ENCODE measurements around the gene CCNA1. TPM values are rescaled to one million over a fixed set of nuclear protein-coding genes. Genes with fewer than 3 reads are reported as not detected.

CCNA1 gene
- total RNA-seq: not detected
- long read RNA-seq: 0 reads

DNA sequence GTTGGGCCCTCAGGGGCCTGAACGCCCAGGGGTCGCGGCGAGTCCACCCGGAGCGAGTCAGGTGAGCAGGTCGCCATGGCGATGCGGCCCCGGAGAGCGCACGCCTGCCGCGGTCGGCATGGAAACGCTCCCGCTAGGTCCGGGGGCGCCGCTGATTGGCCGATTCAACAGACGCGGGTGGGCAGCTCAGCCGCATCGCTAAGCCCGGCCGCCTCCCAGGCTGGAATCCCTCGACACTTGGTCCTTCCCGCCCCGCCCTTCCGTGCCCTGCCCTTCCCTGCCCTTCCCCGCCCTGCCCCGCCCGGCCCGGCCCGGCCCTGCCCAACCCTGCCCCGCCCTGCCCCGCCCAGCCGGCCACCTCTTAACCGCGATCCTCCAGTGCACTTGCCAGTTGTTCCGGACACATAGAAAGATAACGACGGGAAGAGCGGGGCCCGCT is at the start of gene CCNA1:
CCNA1 (plus strand) TSS at position 390 of the 439 bp plus-strand sequence. CDS start 562 bp downstream, outside the sequence.
- DNase-seq (peak in 1 of 2 donors; percentile 21), ATAC-seq (no peak)
- intact Hi-C loops (cut with DNase I, micrococcal nuclease): no loop called here

GRCh38 chr13:36385489-36385888 is 46.8 kb upstream of the CCNA1 start:
- no peak for ATAC-seq
- intact Hi-C loops (cut with DNase I, micrococcal nuclease): no loop called here
- no peak for DNase-seq

DNA sequence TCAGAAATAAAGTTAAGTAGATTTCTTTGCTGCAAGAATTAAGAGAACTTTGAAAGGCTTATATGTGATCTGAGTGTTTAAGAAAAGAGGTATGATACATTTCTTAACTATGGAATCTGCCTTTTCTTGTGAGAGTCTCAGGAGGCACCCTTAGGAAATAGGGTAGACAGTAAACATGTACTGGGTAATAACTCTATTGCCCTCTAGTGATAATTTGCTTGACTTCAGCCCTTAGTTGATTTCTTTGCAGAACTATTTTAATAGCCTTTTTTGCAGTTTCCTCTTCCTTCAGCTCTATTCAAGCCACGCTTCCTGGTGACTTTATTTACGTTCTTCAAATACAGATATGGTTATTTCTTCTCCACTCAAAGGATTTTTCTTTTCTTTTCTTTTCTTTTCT is 37.0 kb upstream of the CCNA1 start:
- no peak for ATAC-seq
- no peak for DNase-seq
- intact Hi-C loops (cut with DNase I, micrococcal nuclease): loop anchor here in 1 of 2 donors (10.0 kb wide), 1 partner anchor 110 kb away; no protein-coding TSS in a partner anchor

DNA sequence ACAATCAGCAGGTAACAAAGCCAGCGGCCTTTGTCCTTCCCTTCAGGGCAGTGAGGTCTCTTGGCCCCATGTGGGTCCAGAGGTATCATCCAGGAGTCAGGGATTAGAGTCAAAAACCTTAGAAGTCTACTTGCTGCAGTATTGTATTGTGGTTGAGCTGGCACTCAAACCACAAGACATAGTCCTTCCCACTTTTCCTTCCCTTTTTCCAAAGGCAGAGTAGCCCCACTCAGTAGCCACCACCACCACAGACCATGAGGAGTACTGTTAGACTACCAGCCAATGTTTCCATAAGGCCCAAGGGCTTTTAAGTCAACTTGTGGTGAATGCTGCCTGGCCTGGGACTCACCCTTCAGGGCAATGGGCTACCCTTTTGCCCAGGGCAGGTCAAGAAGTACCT is 27.1 kb upstream of the CCNA1 start:
- intact Hi-C loops (cut with DNase I, micrococcal nuclease): no loop called here
- DNase-seq: no peak
- no peak for ATAC-seq

- DNase-seq (no peak), ATAC-seq (no peak)
- intact Hi-C loops (cut with DNase I, micrococcal nuclease): no loop called here
Observed at GRCh38 chr13:36412736-36413135, 19.6 kb upstream of the CCNA1 start.

GRCh38 chr13:36413161-36413560 is 19.1 kb upstream of the CCNA1 start:
- DNase-seq (no peak), ATAC-seq (no peak)
- intact Hi-C loops (cut with DNase I, micrococcal nuclease): no loop called here

DNA sequence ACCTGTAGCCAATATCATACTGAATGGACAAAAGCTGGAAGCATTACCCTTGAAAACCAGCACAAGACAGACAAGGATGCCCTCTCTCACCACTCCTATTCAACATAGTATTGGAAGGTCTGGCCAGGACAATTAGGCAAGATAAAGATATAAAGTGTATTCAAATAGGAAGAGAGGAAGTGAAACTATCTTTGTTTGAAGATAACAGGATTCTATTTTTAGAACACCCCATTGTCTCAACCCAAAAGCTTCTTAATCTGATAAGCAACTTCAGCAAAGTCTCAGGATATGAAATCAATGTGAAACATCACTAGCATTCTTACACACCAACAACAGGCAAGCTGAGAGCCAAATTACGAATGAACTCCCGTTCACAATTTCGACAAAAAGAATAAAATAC is 17.8 kb upstream of the CCNA1 start:
- ATAC-seq: no peak
- DNase-seq: no peak
- intact Hi-C loops (cut with DNase I, micrococcal nuclease): no loop called here

- intact Hi-C loops (cut with DNase I, micrococcal nuclease): no loop called here
- no peak for DNase-seq
- ATAC-seq: no peak
Observed at GRCh38 chr13:36417331-36417730, 15.0 kb upstream of the CCNA1 start.

DNA sequence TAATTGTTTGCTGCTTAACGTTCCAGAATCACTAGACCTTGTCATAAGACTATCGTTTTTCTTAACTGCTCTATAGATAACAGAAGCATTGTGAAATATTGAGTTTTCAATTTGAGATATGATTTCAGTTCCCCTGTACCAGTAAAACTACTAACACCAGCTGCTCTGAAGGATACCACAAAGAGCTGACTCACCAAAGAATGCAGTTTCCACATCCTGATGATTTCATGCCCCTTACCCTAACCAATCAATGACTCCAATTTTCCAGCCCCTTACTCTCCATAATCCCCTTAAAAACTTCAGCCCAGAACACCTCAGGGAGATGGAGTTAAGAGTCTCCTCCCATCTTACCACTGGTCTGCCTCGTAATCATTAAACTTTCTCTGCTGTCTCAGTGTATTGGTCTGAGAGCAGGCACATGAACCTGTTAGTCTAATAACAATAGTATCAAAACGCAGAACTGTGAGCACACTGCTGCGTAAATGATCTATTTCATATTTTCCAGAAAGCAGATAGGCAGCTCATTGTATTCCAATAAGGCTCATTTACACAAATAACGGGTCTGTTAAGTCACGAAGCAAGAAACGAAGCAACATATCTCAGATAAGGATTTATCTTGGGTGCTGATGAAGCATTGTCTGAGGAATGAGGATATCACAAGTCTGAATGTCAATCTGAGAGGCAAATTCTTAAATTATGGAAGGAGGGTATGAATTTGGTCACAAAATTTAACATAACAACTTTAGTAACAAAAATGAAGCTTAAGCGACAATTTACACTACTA is 14.1 kb upstream of the CCNA1 start:
- intact Hi-C loops (cut with DNase I, micrococcal nuclease): no loop called here
- ATAC-seq: no peak
- DNase-seq: no peak

DNA sequence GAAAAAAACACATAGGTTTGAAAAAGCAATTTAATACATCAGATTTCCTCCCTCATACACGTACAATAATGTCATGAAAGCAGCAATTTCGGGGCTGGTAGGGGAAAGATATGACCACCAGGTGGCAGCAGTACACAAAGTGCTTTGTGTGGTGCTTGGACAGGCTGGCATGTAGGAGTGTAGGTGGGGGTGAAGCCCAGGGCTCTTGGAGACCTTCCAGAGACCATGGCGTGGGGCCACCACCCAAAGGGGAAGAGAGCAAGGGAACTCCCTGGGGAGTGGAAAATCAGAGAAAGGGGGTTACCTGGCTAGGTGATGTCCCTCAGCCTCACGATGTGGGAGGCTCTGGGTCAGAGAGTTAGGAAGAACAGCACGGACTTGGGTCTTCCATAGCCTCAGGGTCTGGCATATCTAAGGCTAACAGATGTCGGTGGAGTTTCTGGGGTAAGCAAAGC is 11.8 kb upstream of the CCNA1 start:
- DNase-seq (peak in 1 of 2 donors; percentile 73), ATAC-seq (peak; percentile 63)
- intact Hi-C loops (cut with DNase I, micrococcal nuclease): loop anchor here in 1 of 2 donors (10.0 kb wide), 1 partner anchor 314 kb away; no protein-coding TSS in a partner anchor

GRCh38 chr13:36421447-36421846 is 10.8 kb upstream of the CCNA1 start:
- DNase-seq: no peak
- no peak for ATAC-seq
- intact Hi-C loops (cut with DNase I, micrococcal nuclease): loop anchor here in 1 of 2 donors (10.0 kb wide), 1 partner anchor 313 kb away; no protein-coding TSS in a partner anchor

- no peak for ATAC-seq
- DNase-seq: no peak
- intact Hi-C loops (cut with DNase I, micrococcal nuclease): loop anchor here in 1 of 2 donors (10.0 kb wide), 1 partner anchor 307 kb away; no protein-coding TSS in a partner anchor
Observed at GRCh38 chr13:36428086-36428485, 4.2 kb upstream of the CCNA1 start.

- no peak for ATAC-seq
- intact Hi-C loops (cut with DNase I, micrococcal nuclease): no loop called here
- no peak for DNase-seq
Observed at GRCh38 chr13:36430247-36431203, 1.8 kb upstream of the CCNA1 start.

GRCh38 chr13:36431204-36432105 is 840 bp upstream of the CCNA1 start:
- ATAC-seq (no peak), DNase-seq (no peak)
- intact Hi-C loops (cut with DNase I, micrococcal nuclease): no loop called here

- ATAC-seq (no peak), DNase-seq (no peak)
- intact Hi-C loops (cut with DNase I, micrococcal nuclease): no loop called here
Observed at GRCh38 chr13:36436811-36437210, 4.5 kb downstream of the CCNA1 start.

GRCh38 chr13:36438594-36439483 is 6.5 kb downstream of the CCNA1 start:
- ATAC-seq (no peak), DNase-seq (no peak)
- intact Hi-C loops (cut with DNase I, micrococcal nuclease): no loop called here

GRCh38 chr13:36445278-36445677 is 13.0 kb downstream of the CCNA1 start:
- ATAC-seq (no peak), DNase-seq (no peak)
- intact Hi-C loops (cut with DNase I, micrococcal nuclease): no loop called here

All from left colon (tissue), 2 donors.